AG09309 (cell line): ENCODE results near the gene TXNL4A.

Experiments
- DNase-seq: peaks from one replicate; pipeline ENCODE4 v3.0.0-alpha.2; 2010; ENCODE audit warnings: low read depth
- H3K4me3 ChIP-seq: 2 replicates; pipeline ENCODE4 v1.5.1; 2011; ENCODE audit warnings: mild to moderate bottlenecking, low read depth, low read length, moderate library complexity; ENCODE audit not compliant: control insufficient read depth
- TF ChIP-seq, protein P1 (sequence below): IDR thresholded peaks from 2 replicates; pipeline ENCODE4 v1.5.1; 2011; ENCODE audit warnings: mild to moderate bottlenecking, low read depth, low read length, inconsistent platforms; ENCODE audit not compliant: insufficient read depth, control insufficient read depth; ENCODE audit errors: missing control alignments

The TXNL4A gene

DNA sequence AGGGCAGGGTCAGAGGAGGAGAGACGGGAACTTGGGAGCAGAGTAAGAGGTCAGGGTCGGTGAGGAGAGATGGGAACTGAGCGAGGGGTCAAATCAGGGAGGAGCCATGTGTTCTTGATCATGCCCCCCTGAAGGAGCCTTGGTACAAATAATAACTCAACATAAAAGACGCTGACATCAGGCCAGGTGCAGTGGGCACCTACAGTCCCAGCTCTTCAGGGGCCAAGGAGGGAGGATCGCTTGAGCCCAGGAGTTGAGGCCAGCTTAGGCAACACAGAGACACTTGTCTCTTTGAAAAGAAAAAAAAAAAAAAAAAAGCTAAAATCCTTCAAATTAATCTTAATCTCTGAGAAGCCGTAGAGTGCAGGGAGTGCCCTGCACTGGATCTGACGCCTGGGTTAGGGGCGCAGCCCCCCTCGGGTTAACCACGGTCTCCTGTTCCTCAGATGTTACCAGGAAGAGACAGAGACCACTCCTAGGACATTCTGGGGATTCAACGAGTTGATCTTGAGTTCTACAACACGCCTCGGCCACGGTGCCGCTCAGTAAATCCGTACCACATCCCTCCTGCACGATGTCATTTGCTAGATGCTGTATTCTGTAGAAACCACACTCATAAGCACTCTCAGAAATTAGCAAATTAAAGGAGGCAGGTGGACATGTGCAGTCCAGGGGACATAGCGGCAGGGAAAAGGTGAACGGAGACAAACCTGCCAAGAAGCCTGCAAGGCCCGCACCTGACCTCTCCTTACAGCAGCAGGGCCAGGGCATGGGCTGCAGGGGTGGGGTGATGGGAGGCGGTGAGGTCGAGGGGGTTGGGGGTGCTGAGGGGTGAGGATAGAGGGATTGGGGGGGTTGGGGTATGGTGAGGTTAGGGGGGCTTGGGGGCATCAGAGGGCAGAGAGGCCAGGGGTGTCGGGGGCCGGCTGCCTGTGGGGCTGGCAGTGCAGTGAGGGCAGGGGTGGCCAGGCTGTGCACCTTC lies 66.1 kb downstream of the TXNL4A start:
- TF ChIP-seq, protein P1, sequence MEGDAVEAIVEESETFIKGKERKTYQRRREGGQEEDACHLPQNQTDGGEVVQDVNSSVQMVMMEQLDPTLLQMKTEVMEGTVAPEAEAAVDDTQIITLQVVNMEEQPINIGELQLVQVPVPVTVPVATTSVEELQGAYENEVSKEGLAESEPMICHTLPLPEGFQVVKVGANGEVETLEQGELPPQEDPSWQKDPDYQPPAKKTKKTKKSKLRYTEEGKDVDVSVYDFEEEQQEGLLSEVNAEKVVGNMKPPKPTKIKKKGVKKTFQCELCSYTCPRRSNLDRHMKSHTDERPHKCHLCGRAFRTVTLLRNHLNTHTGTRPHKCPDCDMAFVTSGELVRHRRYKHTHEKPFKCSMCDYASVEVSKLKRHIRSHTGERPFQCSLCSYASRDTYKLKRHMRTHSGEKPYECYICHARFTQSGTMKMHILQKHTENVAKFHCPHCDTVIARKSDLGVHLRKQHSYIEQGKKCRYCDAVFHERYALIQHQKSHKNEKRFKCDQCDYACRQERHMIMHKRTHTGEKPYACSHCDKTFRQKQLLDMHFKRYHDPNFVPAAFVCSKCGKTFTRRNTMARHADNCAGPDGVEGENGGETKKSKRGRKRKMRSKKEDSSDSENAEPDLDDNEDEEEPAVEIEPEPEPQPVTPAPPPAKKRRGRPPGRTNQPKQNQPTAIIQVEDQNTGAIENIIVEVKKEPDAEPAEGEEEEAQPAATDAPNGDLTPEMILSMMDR = no peak
- H3K4me3 ChIP-seq = no peak overlapping the region
- no peak for DNase-seq
